HCEC 1CT (cell line): ENCODE results near the gene TNRC6B.
"Not testable (repeated sequence)": the region's sequence is repeated elsewhere in the genome, so short reads cannot be mapped to it uniquely, and the experiment has no call there.

Source experiments
- DNase-seq: peaks from one replicate; pipeline ENCODE4 v3.0.0-alpha.2; 2017

TNRC6B gene

GRCh38 chr22:40374567-40374966 is 196.8 kb downstream of the TNRC6B start:
- no peak for DNase-seq

- no peak for DNase-seq
Measured at GRCh38 chr22:40376149-40376548, 198.4 kb downstream of the TNRC6B start.

- no peak for DNase-seq
Measured at GRCh38 chr22:40377931-40378330, 200.2 kb downstream of the TNRC6B start.

GRCh38 chr22:40378448-40378847 is 200.7 kb downstream of the TNRC6B start:
- not testable (repeated sequence) for DNase-seq

- DNase-seq: no peak
Measured at GRCh38 chr22:40381461-40381860, 203.7 kb downstream of the TNRC6B start.

- peak; percentile 41 for DNase-seq
Measured at GRCh38 chr22:40383905-40384304, 206.2 kb downstream of the TNRC6B start.

- no peak for DNase-seq
Measured at GRCh38 chr22:40385036-40385782, 207.5 kb downstream of the TNRC6B start.
